ENCODE results near the gene RPA1.
"Not testable (repeated sequence)": the region's sequence is repeated elsewhere in the genome, so short reads cannot be mapped to it uniquely, and the experiment has no call there.

RPA1 gene

GRCh38 chr17:1829592-1830257 lies at the start of gene RPA1, which contains the start of gene SMYD4:
Gene RPA1 (plus strand): TSS chr17:1830005. CDS start chr17:1830094, 89 bp downstream.
Gene SMYD4 (minus strand): TSS chr17:1829902. CDS start chr17:1827994, 1,908 bp downstream.
- DNase-seq: peak; percentile 93

GRCh38 chr17:1782171-1782567 lies 47.6 kb upstream of the RPA1 start:
- in situ Hi-C loops (cut with MboI; ENCODE audit: low pct_unique_long_range_greater_than_20kb, low sequenced_read_pairs): no loop called here
- no peak for DNase-seq

More at GRCh38 chr17:1829592-1830257, at the start of gene RPA1, which contains the start of gene SMYD4:
- in situ Hi-C loops (cut with MboI; ENCODE audit: low pct_unique_long_range_greater_than_20kb, low sequenced_read_pairs): no loop called here

GRCh38 chr17:1783271-1783670 lies 46.5 kb upstream of the RPA1 start:
- no peak for DNase-seq
- in situ Hi-C loops (cut with MboI; ENCODE audit: low pct_unique_long_range_greater_than_20kb, low sequenced_read_pairs): no loop called here

- in situ Hi-C loops (cut with MboI; ENCODE audit: low pct_unique_long_range_greater_than_20kb, low sequenced_read_pairs): no loop called here
- peak; percentile 55 for DNase-seq
Measured at GRCh38 chr17:1783834-1784611, 45.8 kb upstream of the RPA1 start.

- in situ Hi-C loops (cut with MboI; ENCODE audit: low pct_unique_long_range_greater_than_20kb, low sequenced_read_pairs): no loop called here
Measured at GRCh38 chr17:1785930-1786329, 43.9 kb upstream of the RPA1 start.

GRCh38 chr17:1786708-1787107 lies 43.1 kb upstream of the RPA1 start:
- no peak for DNase-seq
- in situ Hi-C loops (cut with MboI; ENCODE audit: low pct_unique_long_range_greater_than_20kb, low sequenced_read_pairs): no loop called here

More at GRCh38 chr17:1785930-1786329, 43.9 kb upstream of the RPA1 start:
- DNase-seq: no peak

- no peak for DNase-seq
- in situ Hi-C loops (cut with MboI; ENCODE audit: low pct_unique_long_range_greater_than_20kb, low sequenced_read_pairs): no loop called here
Measured at GRCh38 chr17:1787301-1787902, 42.4 kb upstream of the RPA1 start.

- DNase-seq: no peak
- in situ Hi-C loops (cut with MboI; ENCODE audit: low pct_unique_long_range_greater_than_20kb, low sequenced_read_pairs): no loop called here
Measured at GRCh38 chr17:1789936-1790335, 39.9 kb upstream of the RPA1 start.

GRCh38 chr17:1792495-1793446 lies 37.0 kb upstream of the RPA1 start:
- no peak for DNase-seq
- in situ Hi-C loops (cut with MboI; ENCODE audit: low pct_unique_long_range_greater_than_20kb, low sequenced_read_pairs): no loop called here

- no peak for DNase-seq
- in situ Hi-C loops (cut with MboI; ENCODE audit: low pct_unique_long_range_greater_than_20kb, low sequenced_read_pairs): no loop called here
Measured at GRCh38 chr17:1793447-1793806, 36.4 kb upstream of the RPA1 start.

- no peak for DNase-seq
- in situ Hi-C loops (cut with MboI; ENCODE audit: low pct_unique_long_range_greater_than_20kb, low sequenced_read_pairs): no loop called here
Measured at GRCh38 chr17:1796800-1797199, 33.0 kb upstream of the RPA1 start.

GRCh38 chr17:1797323-1797722 lies 32.5 kb upstream of the RPA1 start:
- in situ Hi-C loops (cut with MboI; ENCODE audit: low pct_unique_long_range_greater_than_20kb, low sequenced_read_pairs): no loop called here

GRCh38 chr17:1797846-1798245 lies 32.0 kb upstream of the RPA1 start:
- in situ Hi-C loops (cut with MboI; ENCODE audit: low pct_unique_long_range_greater_than_20kb, low sequenced_read_pairs); DNase-seq: not testable (repeated sequence)

More at GRCh38 chr17:1797323-1797722, 32.5 kb upstream of the RPA1 start:
- DNase-seq: no peak

- in situ Hi-C loops (cut with MboI; ENCODE audit: low pct_unique_long_range_greater_than_20kb, low sequenced_read_pairs): no loop called here
- no peak for DNase-seq
Measured at GRCh38 chr17:1800240-1800639, 29.6 kb upstream of the RPA1 start.

- in situ Hi-C loops (cut with MboI; ENCODE audit: low pct_unique_long_range_greater_than_20kb, low sequenced_read_pairs): no loop called here
- no peak for DNase-seq
Measured at GRCh38 chr17:1800712-1801111, 29.1 kb upstream of the RPA1 start.

GRCh38 chr17:1802429-1802828 lies 27.4 kb upstream of the RPA1 start:
- in situ Hi-C loops (cut with MboI; ENCODE audit: low pct_unique_long_range_greater_than_20kb, low sequenced_read_pairs): no loop called here
- no peak for DNase-seq

GRCh38 chr17:1803280-1803679 lies 26.5 kb upstream of the RPA1 start:
- in situ Hi-C loops (cut with MboI; ENCODE audit: low pct_unique_long_range_greater_than_20kb, low sequenced_read_pairs): no loop called here
- DNase-seq: no peak

GRCh38 chr17:1807890-1808289 lies 21.9 kb upstream of the RPA1 start:
- DNase-seq: no peak
- in situ Hi-C loops (cut with MboI; ENCODE audit: low pct_unique_long_range_greater_than_20kb, low sequenced_read_pairs): no loop called here

GRCh38 chr17:1808644-1809043 lies 21.2 kb upstream of the RPA1 start:
- in situ Hi-C loops (cut with MboI; ENCODE audit: low pct_unique_long_range_greater_than_20kb, low sequenced_read_pairs): no loop called here
- DNase-seq: no peak
